WERI-Rb-1 (cell line): Measurements from ENCODE around the gene RLF.
"Not testable (repeated sequence)": the region's sequence is repeated elsewhere in the genome, so short reads cannot be mapped to it uniquely, and the experiment has no call there.

ENCODE experiments used
- DNase-seq: peaks from one replicate; pipeline ENCODE4 v3.0.0-alpha.2; 2020
- H3K27ac ChIP-seq: fragments of 250-450 bp; sonication (Bioruptor Pico); 2 replicates; pipeline ENCODE4 v1.5.1; 2020; ENCODE audit warnings: mild to moderate bottlenecking, moderate library complexity
- H3K27me3 ChIP-seq: fragments of 250-450 bp; sonication (Bioruptor Pico); 2 replicates; pipeline ENCODE4 v1.5.1; 2021; ENCODE audit warnings: mild to moderate bottlenecking, low read depth, moderate library complexity; ENCODE audit not compliant: insufficient read depth, severe bottlenecking
- H3K36me3 ChIP-seq: fragments of 250-450 bp; sonication (Bioruptor Pico); 2 replicates; pipeline ENCODE4 v1.5.1; 2020; ENCODE audit warnings: mild to moderate bottlenecking, moderate library complexity
- H3K4me3 ChIP-seq: 2 replicates; pipeline ENCODE4 v1.5.1; 2011; ENCODE audit warnings: low read depth, mild to moderate bottlenecking, control low read depth, low read length
- H3K9me3 ChIP-seq: fragments of 250-450 bp; sonication (Bioruptor Pico); 2 replicates; pipeline ENCODE4 v1.5.1; 2021; ENCODE audit warnings: mild to moderate bottlenecking, moderate library complexity; ENCODE audit not compliant: severe bottlenecking
- CTCF ChIP-seq: IDR thresholded peaks from 2 replicates; pipeline ENCODE4 v1.5.1; 2011; ENCODE audit warnings: low read depth, mild to moderate bottlenecking, control low read depth, inconsistent platforms, low read length

The RLF gene

GRCh38 chr1:40187399-40187798 is 26.2 kb downstream of the RLF start:
- H3K9me3 ChIP-seq, result no peaks in the 10 kb centered on the region
- no peak for TF ChIP-seq CTCF
- DNase-seq, result no peak
- H3K4me3 ChIP-seq, result no peak overlapping the region
- H3K36me3 ChIP-seq, result peaks cover 30% of the 10 kb centered on the region
- no peaks in the 10 kb centered on the region for H3K27me3 ChIP-seq
- no peak overlapping the region for H3K27ac ChIP-seq

- H3K4me3 ChIP-seq, H3K27ac ChIP-seq, H3K9me3 ChIP-seq, DNase-seq, H3K27me3 ChIP-seq: not testable (repeated sequence)
- H3K36me3 ChIP-seq, result peaks cover 49% of the 10 kb centered on the region
Observed at GRCh38 chr1:40194639-40195038, 33.5 kb downstream of the RLF start.

GRCh38 chr1:40197656-40198055 is 36.5 kb downstream of the RLF start:
- Histone ChIP-seq H3K4me3 (no peak overlapping the region), H3K36me3 (peaks cover 30% of the 10 kb centered on the region), H3K9me3 (no peaks in the 10 kb centered on the region), H3K27ac (no peak overlapping the region), H3K27me3 (no peaks in the 10 kb centered on the region)
- DNase-seq, result no peak
- TF ChIP-seq CTCF, result no peak

- Histone ChIP-seq H3K9me3 (no peaks in the 10 kb centered on the region), H3K36me3 (peaks cover 35% of the 10 kb centered on the region), H3K4me3 (no peak overlapping the region), H3K27me3 (no peaks in the 10 kb centered on the region), H3K27ac (no peak overlapping the region)
- no peak for DNase-seq
- TF ChIP-seq CTCF, result no peak
Observed at GRCh38 chr1:40199126-40199525, 37.9 kb downstream of the RLF start.

GRCh38 chr1:40204856-40205255 is 43.7 kb downstream of the RLF start:
- TF ChIP-seq CTCF, result no peak
- DNase-seq, result no peak
- H3K4me3 ChIP-seq, result no peak overlapping the region
- H3K27ac ChIP-seq, result no peak overlapping the region
- peaks cover 18% of the 10 kb centered on the region for H3K36me3 ChIP-seq
- no peaks in the 10 kb centered on the region for H3K27me3 ChIP-seq
- H3K9me3 ChIP-seq, result no peaks in the 10 kb centered on the region

GRCh38 chr1:40210511-40211204 is 49.5 kb downstream of the RLF start:
- H3K9me3 ChIP-seq, result no peaks in the 10 kb centered on the region
- no peaks in the 10 kb centered on the region for H3K27me3 ChIP-seq
- DNase-seq, result no peak
- no peak overlapping the region for H3K4me3 ChIP-seq
- H3K27ac ChIP-seq, result peak overlapping the region; percentile 44
- peaks cover 8% of the 10 kb centered on the region for H3K36me3 ChIP-seq
- TF ChIP-seq CTCF, result no peak
